Measurements from ENCODE around the gene ABCA1. TPM values are rescaled to one million over a fixed set of nuclear protein-coding genes. Genes with fewer than 3 reads are reported as not detected.

ABCA1 gene
- total and polyA plus RNA-seq, 2 of the 4 experiments (the other 2 are of a cell fraction), result 5.8 to 52.2 TPM

DNA sequence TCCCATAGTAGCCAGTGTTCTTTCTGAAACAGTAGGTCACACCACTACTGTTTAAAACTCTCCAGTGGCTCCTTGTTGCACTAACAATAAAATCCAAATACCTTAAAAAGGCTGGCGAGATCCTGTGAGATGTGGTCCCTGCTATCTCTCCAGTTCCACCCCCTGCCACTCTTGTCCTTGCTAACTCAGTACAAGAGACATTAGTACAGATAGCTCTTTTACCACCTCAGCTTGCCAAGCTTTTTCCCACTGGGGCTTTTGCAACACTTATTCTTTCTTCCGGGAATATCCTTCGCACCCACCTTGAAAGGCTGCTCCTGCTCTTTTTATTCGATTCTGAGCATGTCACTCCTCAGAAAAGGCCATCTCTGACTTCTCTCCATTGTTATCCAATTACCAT, 149.2 kb downstream of the ABCA1 start:
- Histone ChIP-seq H4K8ac (ENCODE audit: low read depth in 2 of 2, low read length in 2 of 2) (no peak overlapping the region), H2AK5ac (ENCODE audit: low read depth, low read length) (no peak overlapping the region), H3K4me3 (ENCODE audit: insufficient read depth, low read depth, low read length) (no peak overlapping the region), H2AFZ (replicated peaks; ENCODE audit: low read length, poor library complexity) (no peak overlapping the region), H3K4me1 (ENCODE audit: control insufficient read depth, insufficient read depth, low read length) (no peaks in the 10 kb centered on the region), H3K14ac (replicated peaks; ENCODE audit: low read depth, low read length) (no peak overlapping the region), H3K27ac (ENCODE audit: insufficient read depth, low read length) (no peak overlapping the region), H4K91ac (ENCODE audit: insufficient read depth, low read depth, low read length) (no peak overlapping the region), H2BK20ac (ENCODE audit: low read depth, low read length) (no peak overlapping the region), H3K18ac (ENCODE audit: low read depth, low read length) (no peak overlapping the region), H3K4ac (ENCODE audit: low read depth, low read length) (no peak overlapping the region), H3K36me3 (ENCODE audit: control insufficient read depth, insufficient read depth, low read length) (peaks cover 9% of the 10 kb centered on the region), H3K27me3 (ENCODE audit: control insufficient read depth, insufficient read depth, low read length) (no peaks in the 10 kb centered on the region), H3K4me2 (ENCODE audit: low read depth, low read length) (no peak overlapping the region), H3K56ac (ENCODE audit: extremely low read depth, insufficient read depth, low read length) (no peak overlapping the region), H3K9ac (ENCODE audit: low read depth, low read length) (no peak overlapping the region), H3K79me1 (ENCODE audit: low read depth in 1 of 2, low read length in 2 of 2) (no peaks in the 10 kb centered on the region), H2BK5ac (ENCODE audit: low read depth, low read length, poor library complexity, severe bottlenecking) (no peak overlapping the region), H4K20me1 (ENCODE audit: insufficient read depth, low read length) (no peaks in the 10 kb centered on the region), H2AK9ac (replicated peaks; ENCODE audit: low read depth, low read length, poor library complexity) (no peak overlapping the region), H3K23ac (ENCODE audit: low read depth, low read length) (no peak overlapping the region), H3K9me3 (ENCODE audit: control insufficient read depth, insufficient read depth, low read length) (no peaks in the 10 kb centered on the region), H4K5ac (ENCODE audit: low read depth, low read length) (no peak overlapping the region), H3K9me1 (ENCODE audit: insufficient read depth, low read length) (no peaks in the 10 kb centered on the region), H2BK120ac (ENCODE audit: low read depth, low read length) (no peak overlapping the region), H2BK15ac (ENCODE audit: low read depth, low read length) (no peak overlapping the region)
- ChIA-PET CTCF (interaction anchor here (0.6 kb wide), 1 partner anchor 16 kb away, joined by 5 read pairs; no protein-coding TSS in a partner anchor), POLR2A (ENCODE audit: unreplicated experiment) (no interaction called here)
- ATAC-seq (ENCODE audit: low read depth) (no peak), DNase-seq (no peak)
- intact Hi-C loops (cut with micrococcal nuclease), result no loop called here
- TF ChIP-seq, protein P1, sequence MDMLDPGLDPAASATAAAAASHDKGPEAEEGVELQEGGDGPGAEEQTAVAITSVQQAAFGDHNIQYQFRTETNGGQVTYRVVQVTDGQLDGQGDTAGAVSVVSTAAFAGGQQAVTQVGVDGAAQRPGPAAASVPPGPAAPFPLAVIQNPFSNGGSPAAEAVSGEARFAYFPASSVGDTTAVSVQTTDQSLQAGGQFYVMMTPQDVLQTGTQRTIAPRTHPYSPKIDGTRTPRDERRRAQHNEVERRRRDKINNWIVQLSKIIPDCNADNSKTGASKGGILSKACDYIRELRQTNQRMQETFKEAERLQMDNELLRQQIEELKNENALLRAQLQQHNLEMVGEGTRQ (IDR thresholded peaks at IDR 0.05; ENCODE audit: low read depth, low read length), result no peak
- TF ChIP-seq BHLHE40 (IDR thresholded peaks at IDR 0.05; ENCODE audit: low read depth, low read length) (no peak), MAFK (IDR thresholded peaks at IDR 0.05; ENCODE audit: low read depth, low read length) (no peak), RAD21 (IDR thresholded peaks at IDR 0.05; ENCODE audit: low read length) (no peak), SMC3 (IDR thresholded peaks at IDR 0.05; ENCODE audit: low read depth, low read length) (no peak), MXI1 (IDR thresholded peaks at IDR 0.05; ENCODE audit: borderline replicate concordance, low read depth, low read length) (no peak), CEBPB (IDR thresholded peaks at IDR 0.05; ENCODE audit: low read depth, low read length) (no peak), RFX5 (IDR thresholded peaks at IDR 0.05; ENCODE audit: low read depth, low read length) (no peak), RCOR1 (IDR thresholded peaks at IDR 0.05; ENCODE audit: insufficient replicate concordance, low read length) (no peak), CHD1 (IDR thresholded peaks at IDR 0.05; ENCODE audit: low read depth, low read length) (no peak), POLR2A (IDR thresholded peaks at IDR 0.05; ENCODE audit: low read depth, low read length) (no peak), NFE2L2 (IDR thresholded peaks at IDR 0.05; ENCODE audit: low read depth, low read length) (no peak), FOS (IDR thresholded peaks at IDR 0.05; ENCODE audit: low read depth, low read length) (no peak), MAZ (IDR thresholded peaks at IDR 0.05; ENCODE audit: borderline replicate concordance, low read depth, low read length) (no peak)
- TF ChIP-seq, protein P2, sequence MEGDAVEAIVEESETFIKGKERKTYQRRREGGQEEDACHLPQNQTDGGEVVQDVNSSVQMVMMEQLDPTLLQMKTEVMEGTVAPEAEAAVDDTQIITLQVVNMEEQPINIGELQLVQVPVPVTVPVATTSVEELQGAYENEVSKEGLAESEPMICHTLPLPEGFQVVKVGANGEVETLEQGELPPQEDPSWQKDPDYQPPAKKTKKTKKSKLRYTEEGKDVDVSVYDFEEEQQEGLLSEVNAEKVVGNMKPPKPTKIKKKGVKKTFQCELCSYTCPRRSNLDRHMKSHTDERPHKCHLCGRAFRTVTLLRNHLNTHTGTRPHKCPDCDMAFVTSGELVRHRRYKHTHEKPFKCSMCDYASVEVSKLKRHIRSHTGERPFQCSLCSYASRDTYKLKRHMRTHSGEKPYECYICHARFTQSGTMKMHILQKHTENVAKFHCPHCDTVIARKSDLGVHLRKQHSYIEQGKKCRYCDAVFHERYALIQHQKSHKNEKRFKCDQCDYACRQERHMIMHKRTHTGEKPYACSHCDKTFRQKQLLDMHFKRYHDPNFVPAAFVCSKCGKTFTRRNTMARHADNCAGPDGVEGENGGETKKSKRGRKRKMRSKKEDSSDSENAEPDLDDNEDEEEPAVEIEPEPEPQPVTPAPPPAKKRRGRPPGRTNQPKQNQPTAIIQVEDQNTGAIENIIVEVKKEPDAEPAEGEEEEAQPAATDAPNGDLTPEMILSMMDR (conservative IDR thresholded peaks at IDR 0.05; ENCODE audit: low read depth, low read length), result no peak
- TF ChIP-seq, protein P3, sequence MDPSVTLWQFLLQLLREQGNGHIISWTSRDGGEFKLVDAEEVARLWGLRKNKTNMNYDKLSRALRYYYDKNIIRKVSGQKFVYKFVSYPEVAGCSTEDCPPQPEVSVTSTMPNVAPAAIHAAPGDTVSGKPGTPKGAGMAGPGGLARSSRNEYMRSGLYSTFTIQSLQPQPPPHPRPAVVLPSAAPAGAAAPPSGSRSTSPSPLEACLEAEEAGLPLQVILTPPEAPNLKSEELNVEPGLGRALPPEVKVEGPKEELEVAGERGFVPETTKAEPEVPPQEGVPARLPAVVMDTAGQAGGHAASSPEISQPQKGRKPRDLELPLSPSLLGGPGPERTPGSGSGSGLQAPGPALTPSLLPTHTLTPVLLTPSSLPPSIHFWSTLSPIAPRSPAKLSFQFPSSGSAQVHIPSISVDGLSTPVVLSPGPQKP (IDR thresholded peaks at IDR 0.05; ENCODE audit: borderline replicate concordance, low read depth, low read length), result no peak
- dilution Hi-C loops (cut with HindIII; ENCODE audit: low sequenced_read_pairs, unreplicated experiment), result no loop called here
- in situ Hi-C loops (cut with MboI; ENCODE audit: low sequenced_read_pairs), result no loop called here
- no TSS peak for BruUV-seq (replicated peaks)
- WGBS, 2 experiments (ENCODE audit: extremely low coverage in 2 of 2, insufficient read length in 1 of 2), result 86% methylated on average over 1 of the region's 4 CpGs; no CpG with 5 or more reads in 1 of the 2 experiments
